KOPT-K1 (cell line): ENCODE data around the gene GALNT17.
"Not testable (repeated sequence)": the region's sequence is repeated elsewhere in the genome, so short reads cannot be mapped to it uniquely, and the experiment has no call there.

ENCODE experiments used
- H3K27ac ChIP-seq: fragments of 200-600 bp; sonication (generic); 2 replicates; pipeline ENCODE4 v1.5.1; 2016; ENCODE audit warnings: antibody characterized with exemption, mild to moderate bottlenecking, low read depth, low read length; ENCODE audit not compliant: poor library complexity, severe bottlenecking
- H3K36me3 ChIP-seq: fragments of 200-600 bp; sonication (generic); 2 replicates; pipeline ENCODE4 v1.5.1; 2017; ENCODE audit warnings: antibody characterized with exemption, mild to moderate bottlenecking, low read length, moderate library complexity; ENCODE audit not compliant: insufficient read depth
- H3K9me3 ChIP-seq: fragments of 200-600 bp; sonication (generic); 2 replicates; pipeline ENCODE4 v1.5.1; 2017; ENCODE audit warnings: antibody characterized with exemption, low read length, mild to moderate bottlenecking; ENCODE audit not compliant: insufficient read depth, poor library complexity, severe bottlenecking

GALNT17 gene

DNA sequence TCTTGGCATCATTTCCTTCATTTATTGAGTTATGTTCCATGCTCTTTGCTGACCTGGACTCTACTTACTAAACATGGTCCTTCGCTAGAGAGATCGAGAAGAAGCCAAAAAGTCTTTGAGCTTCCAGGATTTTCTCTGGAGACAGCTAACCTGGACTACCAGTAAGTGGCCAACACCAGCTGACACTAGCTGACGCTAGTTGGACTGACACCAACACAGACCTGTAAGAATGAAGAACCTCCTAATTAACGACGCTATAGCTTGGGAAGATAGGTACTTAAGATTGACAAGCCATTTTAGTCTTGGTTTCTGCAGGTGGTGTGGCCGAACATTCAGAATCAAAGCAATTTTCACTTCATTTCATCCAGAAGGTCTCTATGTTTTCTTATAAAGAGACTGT lies 66.4 kb downstream of the GALNT17 start:
- no peaks in the 10 kb centered on the region for H3K36me3 ChIP-seq
- H3K27ac ChIP-seq, result no peak overlapping the region
- no peaks in the 10 kb centered on the region for H3K9me3 ChIP-seq

DNA sequence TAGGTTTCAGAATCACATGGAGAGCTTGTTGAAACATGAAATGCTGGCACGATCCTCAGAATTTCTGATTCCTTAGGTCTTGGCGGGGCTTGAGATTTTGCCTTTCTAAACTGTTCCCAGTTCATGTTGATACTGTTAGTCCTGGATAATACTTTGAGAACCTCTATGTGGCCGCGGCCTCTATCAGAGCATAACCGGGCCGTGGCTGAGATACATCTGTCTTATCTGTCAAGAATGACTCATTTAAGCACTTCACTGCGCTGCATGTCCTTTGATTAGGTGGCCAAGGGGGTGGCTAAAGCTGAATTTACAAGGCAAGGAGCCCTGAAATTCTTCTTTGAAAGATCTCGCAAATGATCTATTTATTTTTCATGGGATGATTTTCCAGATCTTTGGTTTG lies 66.9 kb downstream of the GALNT17 start:
- H3K9me3 ChIP-seq, result no peaks in the 10 kb centered on the region
- no peaks in the 10 kb centered on the region for H3K36me3 ChIP-seq
- H3K27ac ChIP-seq, result no peak overlapping the region

DNA sequence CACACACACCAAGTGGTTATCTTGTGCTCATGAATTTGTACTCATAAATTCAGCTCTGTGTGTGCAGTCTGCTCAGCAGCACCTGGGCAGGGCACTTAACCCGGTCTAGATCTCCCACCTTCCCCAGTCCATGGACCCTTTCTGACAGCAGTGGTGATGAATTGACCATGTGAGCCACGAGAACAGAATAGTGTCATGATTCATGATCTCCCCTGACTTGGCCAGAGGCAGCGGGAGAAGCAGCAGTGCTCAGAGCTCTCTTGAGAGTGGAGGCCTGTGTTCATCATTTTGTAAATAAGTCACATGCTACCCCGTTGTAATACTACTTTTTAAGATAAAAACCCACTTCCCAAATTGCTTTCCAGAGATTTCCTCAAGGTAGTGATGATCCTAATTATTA lies 74.2 kb downstream of the GALNT17 start:
- Histone ChIP-seq H3K36me3 (no peaks in the 10 kb centered on the region), H3K9me3 (no peaks in the 10 kb centered on the region), H3K27ac (no peak overlapping the region)

DNA sequence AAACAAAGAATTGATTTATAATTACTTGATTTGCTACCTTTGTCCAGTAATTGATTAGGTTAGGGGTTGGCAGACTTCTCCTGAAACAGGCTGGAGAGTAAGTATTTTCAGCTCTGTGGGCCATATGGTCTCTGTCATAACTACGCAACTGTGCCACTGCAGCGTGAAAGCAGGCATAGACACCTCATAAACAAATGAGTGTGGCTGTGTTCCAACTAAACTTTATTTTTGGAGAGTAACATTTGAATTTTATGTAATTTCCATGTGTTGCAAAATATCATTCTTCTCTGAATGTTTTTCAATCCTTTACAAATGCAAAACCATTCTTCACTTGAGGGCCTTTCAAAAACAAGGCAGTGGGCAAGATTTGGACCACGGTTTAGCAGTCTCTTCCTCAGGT lies 76.9 kb downstream of the GALNT17 start:
- H3K36me3 ChIP-seq, result no peaks in the 10 kb centered on the region
- H3K9me3 ChIP-seq, result no peaks in the 10 kb centered on the region
- no peak overlapping the region for H3K27ac ChIP-seq

DNA sequence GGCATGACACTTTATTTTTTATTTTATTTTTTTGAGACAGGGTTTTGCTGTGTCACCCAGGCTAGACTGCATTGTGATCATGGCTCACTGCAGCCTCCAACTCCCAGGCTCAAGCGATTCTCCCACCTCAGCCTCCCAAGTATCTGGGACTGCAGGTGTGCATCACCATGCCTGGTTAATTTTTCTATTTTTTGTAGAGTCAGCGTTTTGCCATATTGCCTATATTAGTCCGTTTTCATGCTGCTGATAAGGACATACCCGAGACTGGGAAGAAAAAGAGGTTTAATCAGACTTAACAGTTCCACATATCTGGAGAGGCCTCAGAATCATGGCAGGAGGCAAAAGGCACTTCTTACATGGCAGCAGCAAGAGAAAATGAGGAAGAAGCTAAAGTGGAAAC lies 77.5 kb downstream of the GALNT17 start:
- H3K9me3 ChIP-seq, H3K36me3 ChIP-seq, H3K27ac ChIP-seq: not testable (repeated sequence)

DNA sequence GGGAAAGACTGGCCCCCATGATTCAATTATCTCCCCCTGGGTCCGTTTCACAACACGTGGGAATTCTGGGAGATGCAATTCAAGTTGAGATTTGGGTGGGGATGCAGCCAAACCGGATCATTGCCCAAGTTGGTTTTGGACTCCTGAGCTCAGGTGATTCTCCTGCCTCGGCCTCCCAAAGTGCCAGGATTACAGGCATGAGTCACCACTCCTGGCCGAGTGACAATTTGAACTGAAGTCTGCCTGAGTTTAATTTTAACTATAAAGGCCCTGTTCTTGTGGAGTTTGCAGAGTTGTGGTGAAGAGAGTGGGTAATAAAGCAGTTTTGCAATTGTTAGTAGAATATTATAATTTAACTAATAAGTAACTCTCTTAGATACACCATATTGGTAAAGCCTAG lies 78.3 kb downstream of the GALNT17 start:
- Histone ChIP-seq H3K36me3 (no peaks in the 10 kb centered on the region), H3K9me3 (no peaks in the 10 kb centered on the region), H3K27ac (no peak overlapping the region)

DNA sequence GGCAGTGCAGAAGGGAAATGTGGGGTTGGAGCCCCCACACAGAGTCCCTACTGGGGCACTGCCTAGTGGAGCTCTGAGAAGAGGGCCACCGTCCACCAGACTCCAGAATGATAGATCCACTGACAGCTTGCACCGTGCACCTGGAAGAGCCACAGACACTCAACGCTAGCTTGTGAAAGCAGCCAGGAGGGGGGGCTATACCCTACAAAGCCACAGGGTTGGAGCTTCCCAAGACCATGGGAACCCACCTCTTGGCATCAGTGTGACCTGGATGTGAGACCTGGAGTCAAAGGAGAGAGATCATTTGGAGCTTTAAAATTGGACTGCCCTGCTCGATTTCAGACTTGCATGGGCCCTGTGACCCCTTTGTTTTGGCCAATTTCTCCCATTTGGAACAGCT lies 80.5 kb downstream of the GALNT17 start:
- not testable (repeated sequence) for H3K27ac ChIP-seq

DNA sequence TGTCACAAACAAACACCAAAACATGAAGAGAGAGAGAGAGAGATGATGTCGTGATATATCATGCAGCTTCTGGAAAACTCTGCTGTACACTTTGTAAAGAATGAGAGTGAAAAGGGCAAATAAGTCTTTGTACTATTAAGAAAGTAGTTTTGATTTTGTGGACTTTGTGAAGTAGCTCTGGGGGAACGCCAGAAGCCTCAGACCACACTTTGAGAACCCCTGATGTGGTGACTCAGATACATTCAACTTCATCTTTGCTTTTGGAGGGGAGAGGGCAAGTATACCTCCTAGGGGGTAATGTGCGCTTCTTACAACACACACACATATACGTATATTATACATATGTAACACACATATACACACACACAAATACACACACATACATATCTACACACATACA lies 84.3 kb downstream of the GALNT17 start:
- Histone ChIP-seq H3K9me3 (peaks cover 5% of the 10 kb centered on the region), H3K27ac (no peak overlapping the region), H3K36me3 (no peaks in the 10 kb centered on the region)

More for the DNA sequence above, 80.5 kb downstream of the GALNT17 start:
- H3K36me3 ChIP-seq, H3K9me3 ChIP-seq: not testable (repeated sequence)

DNA sequence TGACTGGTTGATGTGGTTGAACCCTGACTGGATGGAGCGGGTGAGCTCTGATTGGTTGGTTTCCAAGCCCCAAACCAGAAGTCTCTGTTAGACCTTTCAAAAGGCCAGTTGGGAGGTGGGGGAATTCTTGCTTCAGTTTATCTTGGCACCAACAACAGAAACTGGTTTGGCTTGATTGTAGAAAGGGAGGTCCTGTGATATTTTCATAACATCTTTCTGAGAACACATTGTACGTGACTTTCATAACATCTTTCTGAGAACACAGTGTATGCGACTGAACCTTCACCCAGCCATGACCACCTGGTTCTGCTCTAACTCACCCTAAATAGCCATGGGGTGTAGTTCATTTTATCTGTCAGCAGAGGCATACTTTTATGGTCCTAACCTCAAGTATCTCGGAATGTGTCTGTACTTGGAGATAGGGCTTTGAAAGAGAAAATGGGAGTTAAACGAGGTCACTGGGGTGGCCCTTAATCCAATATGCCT lies 88.3 kb downstream of the GALNT17 start:
- Histone ChIP-seq H3K36me3 (no peaks in the 10 kb centered on the region), H3K27ac (no peak overlapping the region), H3K9me3 (peaks cover 9% of the 10 kb centered on the region)

DNA sequence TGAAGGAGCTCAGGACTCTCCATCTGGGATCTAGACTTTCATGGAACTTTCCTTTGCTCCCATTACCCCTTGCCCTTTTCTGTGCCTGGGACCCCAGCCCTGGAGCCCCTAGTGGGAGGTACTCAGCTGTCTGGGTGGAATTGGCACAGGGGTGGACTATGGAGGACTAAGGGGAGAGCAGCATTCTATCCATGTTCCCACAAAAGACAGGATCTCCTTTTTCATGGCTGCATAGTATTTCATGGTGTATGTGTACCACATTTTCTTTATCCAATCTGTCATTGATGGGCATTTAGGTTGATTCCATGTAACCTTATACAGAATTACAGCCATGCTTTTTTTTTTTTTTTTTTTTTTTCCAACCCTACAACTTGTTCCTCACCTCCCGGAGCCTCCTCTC lies 89.1 kb downstream of the GALNT17 start:
- peaks cover 9% of the 10 kb centered on the region for H3K9me3 ChIP-seq
- no peak overlapping the region for H3K27ac ChIP-seq
- no peaks in the 10 kb centered on the region for H3K36me3 ChIP-seq

DNA sequence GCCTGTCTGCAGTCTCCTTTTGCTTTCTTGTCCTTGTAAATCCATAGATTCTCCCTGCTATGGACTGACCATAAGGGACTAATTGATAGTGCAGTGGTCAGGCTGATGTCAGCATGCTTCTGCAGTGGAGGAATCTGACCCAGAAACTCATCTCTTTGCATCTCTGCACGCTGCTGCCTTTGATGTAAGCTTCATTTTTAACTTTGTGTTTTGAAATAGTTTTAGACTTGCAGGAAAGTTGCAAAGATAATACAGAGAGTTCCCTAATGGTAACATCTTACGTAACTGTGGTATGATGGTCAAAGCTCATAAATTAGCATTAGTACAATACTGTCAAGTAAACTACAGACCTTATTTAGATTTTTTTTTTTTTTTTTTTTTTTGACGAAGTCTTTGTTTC lies 89.6 kb downstream of the GALNT17 start:
- Histone ChIP-seq H3K9me3 (peaks cover 9% of the 10 kb centered on the region), H3K36me3 (no peaks in the 10 kb centered on the region), H3K27ac (no peak overlapping the region)

DNA sequence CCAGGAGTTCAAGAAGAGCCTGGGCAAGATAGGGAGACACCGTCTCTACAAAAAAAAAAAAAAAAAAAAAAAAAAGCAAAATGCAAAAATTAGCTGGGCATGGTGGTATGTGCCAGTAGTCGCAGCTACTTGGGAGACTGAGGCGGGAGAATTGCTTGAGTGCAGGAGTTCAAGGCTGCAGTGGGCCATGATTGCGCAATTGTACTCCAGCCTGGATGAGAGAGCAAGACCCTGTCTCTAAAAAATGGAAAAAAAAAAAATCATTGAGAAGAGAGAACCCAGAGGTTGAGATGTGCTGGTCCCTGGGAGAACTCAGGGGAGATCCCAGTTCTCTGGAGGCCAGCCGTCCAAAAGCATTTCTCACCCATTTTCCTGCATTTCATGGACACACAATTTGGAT lies 95.2 kb downstream of the GALNT17 start:
- Histone ChIP-seq H3K36me3 (no peaks in the 10 kb centered on the region), H3K9me3 (peaks cover 36% of the 10 kb centered on the region)

DNA sequence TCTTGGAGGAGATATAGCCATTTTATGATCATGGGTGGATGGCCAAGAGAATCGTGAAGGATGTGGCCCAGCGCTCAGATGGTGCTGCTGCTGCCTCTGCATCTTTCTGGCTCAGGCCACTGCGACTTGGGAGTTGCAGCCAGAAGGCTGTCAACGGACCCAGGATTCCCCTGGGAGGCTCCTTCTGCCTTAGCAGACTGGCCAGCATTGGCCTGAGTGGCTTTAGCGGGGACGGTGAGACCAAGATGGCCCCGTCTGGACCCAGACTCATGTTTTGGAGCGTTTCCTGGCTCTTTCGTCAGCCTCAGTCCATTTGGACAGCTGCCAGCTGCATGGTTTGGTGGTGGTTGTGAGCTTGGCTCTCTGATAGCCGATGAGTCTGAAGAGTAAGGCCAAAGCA lies 97.2 kb downstream of the GALNT17 start:
- Histone ChIP-seq H3K27ac (no peak overlapping the region), H3K36me3 (no peaks in the 10 kb centered on the region), H3K9me3 (peaks cover 36% of the 10 kb centered on the region)

More for the DNA sequence above, 95.2 kb downstream of the GALNT17 start:
- no peak overlapping the region for H3K27ac ChIP-seq

DNA sequence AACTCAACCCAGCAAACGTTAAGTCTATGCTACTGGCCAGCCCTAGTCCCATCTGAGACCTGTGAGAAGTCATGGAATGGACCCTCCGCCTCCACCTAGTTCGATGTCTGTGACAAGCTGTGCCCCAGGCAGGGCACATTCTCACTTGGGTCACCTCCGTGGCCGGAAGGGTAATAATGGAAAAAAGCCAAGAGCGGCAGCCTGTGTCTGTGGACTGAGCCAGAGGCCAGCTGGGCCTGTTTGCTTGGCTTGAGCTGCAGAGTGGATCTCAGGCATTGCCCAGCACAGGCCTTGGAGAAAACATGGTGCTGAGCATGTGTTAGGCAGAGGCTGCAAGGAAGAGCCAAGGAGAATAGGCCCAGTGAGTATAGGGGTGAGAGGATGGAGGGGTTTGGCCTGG lies 97.8 kb downstream of the GALNT17 start:
- peaks cover 36% of the 10 kb centered on the region for H3K9me3 ChIP-seq

DNA sequence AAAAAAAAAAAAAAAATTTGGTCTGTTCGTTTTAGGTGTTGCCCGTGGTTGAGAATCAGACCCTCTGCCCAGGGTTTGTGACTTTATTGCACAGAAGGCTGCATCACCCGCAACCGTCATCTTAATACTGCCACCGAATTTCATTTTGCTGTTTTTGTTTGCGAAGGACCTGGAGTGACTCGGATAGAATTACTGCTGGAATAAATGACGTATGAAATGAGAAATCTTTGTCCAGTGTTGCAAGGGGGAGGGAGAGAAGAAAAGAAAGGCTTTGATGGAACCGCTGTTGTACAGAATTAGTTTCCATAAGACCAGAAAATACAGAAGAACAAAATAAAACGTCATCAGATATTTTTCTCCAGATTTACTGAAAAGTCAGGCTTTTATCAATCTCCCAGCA lies 103.3 kb downstream of the GALNT17 start:
- H3K9me3 ChIP-seq, result peaks cover 15% of the 10 kb centered on the region
- H3K27ac ChIP-seq, result no peak overlapping the region
- no peaks in the 10 kb centered on the region for H3K36me3 ChIP-seq

More for the DNA sequence above, 97.8 kb downstream of the GALNT17 start:
- Histone ChIP-seq H3K27ac (no peak overlapping the region), H3K36me3 (no peaks in the 10 kb centered on the region)

DNA sequence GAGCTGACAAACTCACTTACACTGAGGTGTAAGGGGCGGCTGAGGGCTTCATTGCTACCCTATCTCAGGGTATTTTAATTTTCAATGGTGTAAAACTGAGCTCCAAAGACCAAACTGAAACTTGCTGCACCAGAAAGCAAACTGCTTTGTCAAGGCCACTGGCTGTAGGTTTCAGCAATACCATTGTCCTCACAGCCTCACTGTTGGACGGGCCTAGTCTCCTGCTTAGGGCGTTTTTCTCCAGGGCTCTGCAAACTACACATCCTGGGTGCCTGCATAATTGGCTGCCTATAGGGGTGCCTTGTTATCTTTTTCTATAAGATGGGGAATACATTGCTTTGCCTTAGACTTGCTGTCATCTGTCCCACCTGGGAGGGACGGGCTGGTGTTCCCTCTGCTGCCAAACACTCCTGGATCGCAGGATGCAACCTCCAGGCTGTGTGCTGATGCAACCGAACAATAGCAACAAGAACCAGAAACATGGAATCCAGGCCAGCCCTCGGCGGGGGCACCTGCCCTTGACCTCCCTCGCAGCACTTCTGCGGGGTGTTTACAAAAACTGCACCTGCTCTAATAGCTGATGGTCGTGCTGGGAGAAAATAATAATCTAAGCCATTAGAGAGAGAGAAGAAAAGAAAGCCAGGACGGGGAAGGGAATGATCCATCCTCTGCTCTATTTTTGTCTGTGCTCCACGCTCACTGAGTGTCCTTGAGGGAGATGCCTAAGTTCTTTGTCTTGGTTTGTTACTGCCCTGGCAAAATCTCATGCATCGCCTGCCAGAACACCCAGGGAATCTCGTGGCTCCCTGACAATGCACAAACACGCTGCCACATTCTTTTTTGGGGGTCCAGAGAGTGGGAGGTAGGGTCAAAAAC lies 104.5 kb downstream of the GALNT17 start:
- Histone ChIP-seq H3K36me3 (no peaks in the 10 kb centered on the region), H3K27ac (no peak overlapping the region), H3K9me3 (peaks cover 6% of the 10 kb centered on the region)
